Kidney capillary endothelial cell (primary cell): Measurements from ENCODE around the gene ZNF701.
"Not testable (repeated sequence)": the region's sequence is repeated elsewhere in the genome, so short reads cannot be mapped to it uniquely, and the experiment has no call there.

Source experiments
- DNase-seq: peaks from one replicate; pipeline ENCODE4 v3.0.0-alpha.2; 2018; ENCODE audit warnings: low spot score

Gene ZNF701

DNA sequence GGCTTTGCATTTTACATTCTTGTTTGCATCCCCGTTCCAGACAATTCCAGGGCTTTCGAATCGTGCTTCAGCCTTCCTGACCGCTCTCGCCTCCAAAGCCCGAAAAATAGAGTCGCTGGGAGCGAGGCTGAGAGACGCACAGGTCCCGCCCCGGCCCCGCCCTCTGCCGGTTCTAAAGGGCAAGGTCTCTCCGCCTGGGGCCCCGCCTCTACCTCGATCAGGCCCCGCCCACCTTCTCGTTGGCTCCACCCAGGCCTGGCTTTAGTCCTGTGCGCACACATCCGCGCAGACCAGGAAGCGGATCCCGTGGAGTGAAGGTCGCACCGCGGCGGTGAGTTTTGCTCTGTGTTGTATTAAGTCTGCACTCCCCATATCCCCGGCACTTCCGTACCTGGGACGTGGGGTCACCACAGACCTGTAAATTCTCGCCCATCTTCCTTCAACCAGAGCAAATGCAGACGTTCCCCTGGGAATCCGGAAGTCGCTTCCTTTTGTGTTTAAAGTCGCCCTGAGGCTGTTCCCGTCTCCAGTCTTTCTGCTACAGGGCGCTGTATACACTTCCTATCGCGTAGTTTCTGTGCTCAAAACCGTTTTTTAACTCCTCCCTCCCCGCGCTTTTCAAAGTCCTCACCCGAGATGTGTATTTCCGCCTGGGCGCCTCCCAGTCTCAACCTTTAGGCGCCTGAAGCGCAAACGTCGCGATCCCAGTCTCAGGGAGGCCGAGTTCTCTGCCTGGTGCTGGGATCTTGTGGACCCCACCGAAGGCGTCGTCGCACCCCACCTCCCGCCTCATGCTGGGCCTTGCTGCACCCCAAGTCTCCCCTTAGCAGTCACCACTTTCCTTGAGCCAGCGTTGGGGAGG is at the start of gene ZNF701:
ZNF701 (plus strand) TSS at position 288 of the 862 bp plus-strand sequence. CDS start 3,861 bp downstream, outside the sequence.
- peak; percentile 85 for DNase-seq

DNA sequence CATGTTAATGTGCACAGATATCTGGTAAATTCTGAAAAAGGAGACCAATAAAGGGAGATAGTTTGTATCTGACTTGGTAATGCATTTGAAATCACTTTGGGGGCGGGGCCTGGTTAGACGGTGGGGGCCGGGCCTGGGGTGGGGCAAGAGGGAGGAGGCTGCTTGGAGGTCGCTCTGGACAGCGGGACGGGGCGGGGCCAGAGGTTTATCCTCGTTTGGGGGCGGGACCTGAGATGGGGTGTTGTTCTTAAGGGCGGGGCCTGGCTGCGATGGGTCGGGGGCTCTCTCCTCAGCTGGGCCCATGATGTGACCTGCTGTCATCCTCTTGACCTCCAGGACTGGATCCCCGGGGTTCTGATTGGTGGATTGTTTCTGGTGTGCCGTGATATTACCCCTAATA is 47.5 kb upstream of the ZNF701 start:
- DNase-seq, result no peak

DNA sequence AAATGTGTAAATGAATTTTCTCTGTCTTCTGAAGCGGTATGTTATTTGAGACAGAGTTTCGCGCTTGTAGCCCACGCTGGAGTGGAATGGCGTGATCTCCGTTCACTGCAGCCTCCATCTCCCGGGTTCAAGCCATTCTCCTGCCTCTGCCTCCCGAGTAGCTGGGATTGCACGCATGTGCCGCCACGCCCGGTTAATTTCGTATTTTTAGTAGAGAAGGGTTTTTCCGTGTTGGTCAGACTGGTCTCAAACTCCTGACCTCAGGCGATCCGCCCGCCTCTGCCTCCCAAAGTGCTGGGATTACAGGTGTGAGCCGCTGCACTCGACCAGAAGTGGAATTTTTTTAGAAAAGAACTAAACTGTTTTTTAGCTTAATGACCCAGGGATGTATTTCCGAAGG is 46.0 kb upstream of the ZNF701 start:
- DNase-seq, result no peak

DNA sequence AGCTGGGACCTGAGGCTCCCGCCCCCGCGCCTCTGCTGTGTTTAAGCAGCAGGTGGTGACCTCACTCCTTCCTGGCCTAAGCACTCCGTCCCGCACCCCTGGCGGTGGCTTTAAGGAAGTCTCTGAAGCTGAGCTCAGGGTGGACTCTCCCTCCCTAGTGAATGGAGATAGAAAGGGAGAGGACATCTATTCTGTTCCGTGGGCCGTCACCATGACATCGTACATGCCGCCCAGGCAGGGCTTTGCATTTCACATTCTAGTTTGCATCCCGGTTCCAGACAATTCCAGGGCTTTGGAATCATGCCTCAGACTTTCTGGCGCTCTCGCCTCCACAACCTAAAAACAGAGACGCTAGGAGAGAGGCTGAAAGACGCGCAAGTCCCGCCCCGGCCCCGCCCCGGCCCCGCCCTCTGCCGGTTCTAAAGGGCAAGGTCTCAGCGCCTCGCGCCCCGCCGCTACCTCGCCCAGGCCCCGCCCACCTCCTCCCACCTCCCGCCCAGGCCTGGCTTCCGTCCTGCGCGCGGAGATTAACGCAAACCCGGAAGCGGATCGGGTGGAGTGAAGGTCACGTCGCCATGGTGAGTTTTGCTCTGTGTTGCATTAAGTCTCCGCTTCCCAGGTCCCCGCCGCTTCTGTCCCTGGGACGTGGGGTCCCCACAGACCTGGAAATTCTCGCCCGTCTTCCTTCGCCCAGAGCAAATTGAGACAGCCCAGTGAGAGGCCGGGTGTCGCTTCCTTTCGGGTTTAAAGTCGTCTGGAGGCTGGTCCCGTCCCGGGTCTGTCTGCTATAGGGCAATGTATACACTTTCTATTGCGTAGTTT is 42.7 kb upstream of the ZNF701 start, which contains the start of gene ZNF808:
ZNF808 (plus strand) TSS at position 535 of the 822 bp plus-strand sequence. CDS start 15,617 bp downstream, outside the sequence.
- DNase-seq, result peak; percentile 85

DNA sequence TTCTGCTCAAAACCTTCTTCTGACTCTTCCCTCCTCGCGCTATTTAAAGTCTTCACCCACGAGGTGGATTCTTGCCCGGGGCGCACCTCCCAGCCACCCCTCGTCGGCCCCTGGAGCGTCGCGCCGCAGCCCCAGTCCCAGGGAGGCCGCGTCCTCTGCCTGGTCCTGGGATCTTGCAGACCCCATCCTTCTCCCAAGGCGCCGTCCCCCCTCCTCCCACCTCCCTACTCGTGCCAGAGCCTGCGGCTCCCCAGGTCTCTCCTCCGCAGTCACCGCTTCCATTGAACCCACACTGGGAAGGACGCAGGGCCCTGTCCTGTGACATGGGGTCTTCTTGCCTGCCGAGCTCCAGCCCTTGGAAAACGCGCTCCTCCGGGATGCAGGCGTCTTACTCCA is 42.1 kb upstream of the ZNF701 start:
- DNase-seq, result no peak

DNA sequence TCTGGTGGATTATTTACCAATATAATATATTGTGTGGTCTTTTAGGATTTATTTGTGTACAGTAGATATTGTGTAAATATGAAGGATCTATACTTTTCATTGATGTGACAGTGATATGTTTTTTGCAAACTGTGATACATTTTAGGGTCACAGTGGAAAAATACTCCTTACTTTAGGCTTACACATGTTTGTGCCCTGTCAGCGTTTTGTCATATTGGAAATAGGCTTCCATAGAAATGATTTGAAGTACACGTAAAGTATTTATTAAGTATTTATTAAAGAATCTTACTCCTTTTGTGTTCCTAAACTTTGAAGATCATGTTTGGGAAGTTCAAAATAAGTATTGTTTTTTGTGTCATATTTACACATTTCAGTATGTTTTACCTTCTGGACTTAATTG is 37.6 kb upstream of the ZNF701 start:
- no peak for DNase-seq

DNA sequence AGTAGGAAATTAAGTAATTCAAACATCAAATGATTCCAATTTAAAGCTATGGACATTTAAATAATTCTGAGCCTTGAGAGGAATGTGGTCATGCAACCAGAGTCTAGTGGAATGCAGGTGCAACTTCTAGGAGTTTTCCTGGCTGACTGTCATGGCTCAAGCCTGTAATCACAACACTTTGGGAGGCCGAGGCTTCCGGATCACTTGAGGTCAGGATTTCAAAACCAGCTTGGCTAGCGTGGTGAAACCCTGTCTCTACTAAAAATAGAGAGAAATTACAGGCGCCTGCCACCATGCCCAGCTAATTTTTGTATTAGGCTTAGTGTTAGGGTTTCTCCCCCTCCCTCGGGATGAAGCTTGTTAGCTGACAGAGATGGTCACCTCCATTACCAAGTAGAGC is 36.2 kb upstream of the ZNF701 start:
- DNase-seq, result no peak

DNA sequence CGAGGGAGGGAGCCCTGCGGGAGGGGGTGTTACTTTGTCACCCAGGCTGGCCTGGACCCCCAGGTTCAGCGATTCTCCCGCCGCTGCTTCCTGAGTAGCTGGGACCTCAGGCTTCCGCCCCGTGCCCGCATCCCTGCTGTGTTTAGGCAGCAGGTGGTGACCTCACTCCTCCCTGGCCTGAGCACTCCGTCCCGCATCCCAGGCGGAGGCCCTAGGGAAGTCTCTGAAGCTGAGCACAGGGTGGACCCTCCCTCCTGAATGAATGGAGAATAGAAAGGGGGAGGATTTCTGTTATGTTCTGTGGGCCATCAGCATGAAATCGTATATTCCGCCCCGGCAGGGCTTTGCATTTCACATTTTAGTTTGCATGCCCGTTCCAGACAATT is 34.7 kb upstream of the ZNF701 start:
- DNase-seq, result not testable (repeated sequence)

DNA sequence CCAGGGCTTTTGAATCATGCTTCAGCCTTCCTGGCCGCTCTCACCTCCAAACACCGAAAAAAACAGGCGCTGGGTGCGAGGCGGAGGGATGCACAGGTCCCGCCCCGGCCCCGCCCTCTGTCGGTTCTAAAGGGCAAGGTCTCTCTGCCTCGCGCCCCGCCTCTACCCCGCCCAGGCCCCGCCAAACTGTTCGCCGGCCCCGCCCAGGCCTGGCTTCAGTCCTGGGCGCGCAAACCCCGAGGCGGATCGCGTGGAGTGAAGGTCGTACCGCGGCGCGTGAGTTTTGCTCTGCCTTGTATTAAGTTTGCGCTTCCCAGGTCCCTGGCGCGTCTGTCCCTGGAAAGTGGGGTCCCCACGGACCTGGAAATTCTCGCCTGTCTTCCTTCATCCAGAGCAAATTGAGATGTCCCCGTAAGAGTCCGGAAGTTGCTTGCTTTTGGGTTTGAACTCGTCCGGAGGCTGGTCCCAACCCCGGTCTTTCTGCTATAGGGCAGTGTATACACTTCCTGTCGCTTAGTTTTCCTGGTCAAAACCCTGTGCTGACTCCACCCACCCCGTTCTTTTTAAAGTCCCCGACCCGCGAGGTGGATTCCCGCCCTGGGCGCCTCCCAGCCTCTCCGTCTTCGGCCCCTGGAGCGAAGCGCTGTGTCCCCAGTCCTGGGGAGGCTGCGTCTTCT is 34.2 kb upstream of the ZNF701 start:
- peak; percentile 52 for DNase-seq

DNA sequence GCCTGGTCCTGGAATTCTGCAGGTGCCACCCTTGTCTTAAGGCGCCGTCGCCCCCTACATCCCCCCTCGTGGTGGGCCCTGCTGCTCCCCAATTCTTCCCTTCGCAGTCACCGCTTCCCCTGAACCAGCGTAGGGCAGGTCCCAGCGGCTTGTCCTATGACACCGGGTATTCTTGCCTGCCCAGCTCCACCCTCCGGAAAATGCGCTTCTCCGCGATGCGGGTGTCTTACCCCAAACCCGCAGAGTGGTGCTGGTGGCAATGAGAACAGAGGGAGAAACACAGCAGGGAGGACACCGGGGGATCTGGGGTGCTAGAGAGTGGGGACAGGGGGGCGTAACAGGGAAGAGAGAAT is 33.7 kb upstream of the ZNF701 start:
- no peak for DNase-seq

DNA sequence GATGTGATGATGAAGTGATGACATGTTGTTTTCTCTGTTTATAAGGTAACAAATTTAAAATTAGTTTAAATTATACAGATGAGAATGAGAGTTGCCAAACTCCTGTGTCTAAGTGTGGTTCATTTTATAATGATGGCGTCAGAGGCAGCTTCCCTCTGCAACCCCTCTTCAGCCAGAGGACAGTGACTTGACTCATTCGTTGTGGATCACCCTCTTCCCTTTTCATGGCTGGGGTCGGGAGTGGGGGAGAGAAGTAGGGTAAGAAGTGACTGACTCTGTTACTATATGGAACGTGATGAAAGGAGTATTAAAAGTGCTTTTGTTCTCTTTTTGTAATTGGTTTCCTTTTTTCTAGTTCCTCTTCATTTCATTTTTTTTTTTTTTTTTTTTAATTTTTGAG is 31.3 kb upstream of the ZNF701 start:
- DNase-seq, result not testable (repeated sequence)

DNA sequence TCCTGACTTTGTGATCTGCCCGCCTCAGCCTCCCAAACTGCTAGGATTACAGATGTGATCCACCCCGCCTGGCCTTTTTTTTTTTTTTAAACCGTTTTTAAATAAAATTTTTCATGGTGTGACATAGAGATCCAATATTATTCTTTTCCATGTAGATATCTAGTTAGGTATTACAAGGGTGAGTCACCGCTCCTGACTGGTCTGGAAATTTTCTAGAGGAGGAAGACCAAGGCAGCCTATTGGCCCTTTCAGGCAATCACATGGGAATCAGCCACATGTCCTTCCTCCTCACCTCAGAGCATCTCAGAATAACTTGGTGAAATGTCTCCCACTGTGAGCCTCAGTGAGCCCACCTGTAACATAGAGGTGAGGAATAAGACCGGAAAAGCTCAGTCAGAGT is 28.9 kb upstream of the ZNF701 start:
- DNase-seq, result not testable (repeated sequence)

DNA sequence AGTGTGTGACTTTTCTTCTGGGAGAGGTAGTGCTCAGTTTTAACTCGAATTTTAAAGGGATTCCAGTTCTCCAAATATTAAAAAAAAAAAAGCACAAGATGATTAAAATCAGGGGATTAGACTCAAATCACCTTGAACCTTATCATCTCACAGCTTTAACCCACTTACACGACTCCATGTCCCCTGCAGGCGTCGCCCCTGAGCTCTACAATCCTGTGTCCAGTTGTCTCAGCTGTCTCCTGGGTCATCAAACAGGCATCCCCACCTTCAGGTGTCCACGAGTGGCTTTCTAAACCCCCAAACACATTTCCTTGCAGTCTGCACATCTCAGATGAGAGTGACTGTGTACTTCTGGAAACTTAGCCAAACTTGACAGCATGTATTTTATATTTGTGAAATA is 28.5 kb upstream of the ZNF701 start:
- DNase-seq, result no peak

DNA sequence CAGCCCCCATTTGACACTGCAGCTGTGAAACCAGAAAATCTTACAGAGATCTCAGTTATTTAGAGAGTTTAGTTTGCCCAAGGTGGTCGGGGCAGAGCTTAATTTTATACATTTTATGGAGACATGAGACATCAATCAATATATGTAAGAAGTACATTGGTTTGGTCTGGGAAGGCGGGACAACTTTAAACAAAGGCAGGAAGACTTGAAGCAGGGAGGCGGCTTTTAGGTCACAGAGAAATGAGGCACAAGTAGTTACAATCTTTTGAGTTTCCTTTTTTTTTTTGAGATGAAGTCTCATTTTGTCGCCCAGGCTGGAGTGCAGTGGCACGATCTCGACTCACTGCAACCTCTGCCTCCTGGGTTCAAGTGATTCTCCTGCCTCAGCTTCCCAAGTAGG is 27.5 kb upstream of the ZNF701 start:
- DNase-seq, result not testable (repeated sequence)

DNA sequence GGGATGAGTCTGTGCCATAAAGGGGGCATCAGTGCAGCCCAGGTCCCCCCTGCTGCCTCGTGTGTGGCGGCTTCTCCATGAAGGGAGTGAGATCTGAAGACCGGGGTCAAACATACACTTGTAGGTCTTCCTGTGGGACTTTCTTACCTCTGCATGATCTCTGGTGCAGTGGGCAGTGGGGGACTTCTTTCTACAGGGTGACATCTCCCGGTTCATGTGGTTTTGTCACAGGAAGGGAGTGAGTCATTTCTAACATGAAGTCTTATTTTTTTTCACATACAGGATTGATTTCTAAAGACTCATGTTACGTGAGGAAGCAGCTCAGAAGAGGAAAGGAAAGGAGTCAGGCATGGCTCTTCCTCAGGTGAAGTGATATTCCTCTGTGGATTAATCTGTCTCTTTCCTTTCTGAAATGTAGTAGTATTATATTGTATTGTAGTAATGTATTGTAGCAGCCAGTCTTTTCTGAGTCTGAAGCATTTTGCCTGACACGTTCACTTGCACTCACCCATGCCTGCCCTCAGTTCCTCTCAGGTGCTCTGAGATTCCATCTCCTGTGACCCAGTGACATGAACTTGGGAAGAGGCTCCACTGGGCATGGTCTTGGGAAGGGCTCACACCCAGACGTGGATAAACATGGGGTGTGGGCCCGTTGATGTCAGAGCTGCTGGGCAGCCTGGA is 27.0 kb upstream of the ZNF701 start:
- peak; percentile 56 for DNase-seq

DNA sequence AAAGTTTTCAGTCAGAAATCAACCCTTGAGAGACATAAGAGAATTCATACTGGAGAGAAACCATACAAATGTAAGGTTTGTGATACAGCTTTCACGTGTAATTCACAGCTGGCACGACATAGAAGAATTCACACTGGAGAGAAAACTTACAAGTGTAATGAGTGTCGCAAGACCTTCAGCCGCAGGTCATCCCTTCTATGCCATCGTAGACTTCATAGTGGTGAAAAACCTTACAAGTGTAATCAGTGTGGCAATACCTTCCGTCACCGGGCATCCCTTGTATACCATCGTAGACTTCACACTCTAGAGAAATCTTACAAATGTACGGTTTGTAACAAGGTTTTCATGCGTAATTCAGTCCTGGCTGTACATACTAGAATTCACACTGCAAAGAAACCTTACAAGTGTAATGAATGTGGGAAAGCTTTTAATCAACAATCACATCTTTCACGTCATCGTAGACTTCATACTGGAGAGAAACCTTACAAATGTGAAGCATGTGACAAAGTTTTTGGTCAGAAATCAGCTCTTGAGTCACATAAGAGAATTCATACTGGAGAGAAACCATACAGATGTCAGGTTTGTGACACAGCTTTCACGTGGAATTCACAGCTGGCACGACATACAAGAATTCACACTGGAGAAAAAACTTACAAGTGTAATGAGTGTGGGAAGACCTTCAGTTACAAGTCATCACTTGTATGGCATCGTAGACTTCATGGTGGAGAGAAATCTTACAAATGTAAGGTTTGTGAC is 15.7 kb upstream of the ZNF701 start:
- DNase-seq, result no peak

DNA sequence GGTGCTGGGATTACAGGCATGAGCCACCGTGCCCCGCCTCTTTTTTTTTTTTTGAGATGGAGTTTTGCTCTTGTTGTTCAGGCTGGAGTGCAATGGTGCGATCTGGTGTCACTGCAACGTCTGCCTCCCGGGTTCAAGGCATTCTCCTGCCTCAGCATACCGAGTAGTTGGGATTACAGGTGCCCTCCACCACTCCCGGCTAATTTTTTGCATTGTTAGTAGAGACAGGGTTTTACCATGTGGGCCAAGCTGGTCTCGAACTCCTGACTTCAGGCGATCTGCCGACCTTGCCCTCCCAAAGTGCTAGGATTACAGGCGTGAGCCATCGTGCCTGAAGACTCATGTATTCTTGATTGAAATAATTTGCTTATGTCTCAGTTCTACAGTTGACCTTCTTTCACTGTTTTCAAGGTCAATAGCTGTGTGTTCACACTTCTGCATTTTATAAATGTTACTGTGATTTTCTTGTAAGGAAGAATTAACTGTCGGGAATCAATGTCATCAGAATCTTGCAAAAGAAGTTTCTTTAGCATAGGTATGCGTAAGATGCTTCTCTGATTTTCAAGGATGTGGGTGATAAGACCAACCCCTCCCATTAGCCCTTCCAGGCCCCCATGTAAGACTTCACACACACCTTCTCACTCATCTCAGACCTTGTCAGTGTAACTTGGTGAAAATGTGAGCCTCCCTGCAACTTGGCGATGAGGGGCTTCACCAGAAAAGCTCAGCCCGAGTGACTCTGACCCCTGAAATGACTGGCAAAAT is 12.7 kb upstream of the ZNF701 start:
- DNase-seq, result no peak

DNA sequence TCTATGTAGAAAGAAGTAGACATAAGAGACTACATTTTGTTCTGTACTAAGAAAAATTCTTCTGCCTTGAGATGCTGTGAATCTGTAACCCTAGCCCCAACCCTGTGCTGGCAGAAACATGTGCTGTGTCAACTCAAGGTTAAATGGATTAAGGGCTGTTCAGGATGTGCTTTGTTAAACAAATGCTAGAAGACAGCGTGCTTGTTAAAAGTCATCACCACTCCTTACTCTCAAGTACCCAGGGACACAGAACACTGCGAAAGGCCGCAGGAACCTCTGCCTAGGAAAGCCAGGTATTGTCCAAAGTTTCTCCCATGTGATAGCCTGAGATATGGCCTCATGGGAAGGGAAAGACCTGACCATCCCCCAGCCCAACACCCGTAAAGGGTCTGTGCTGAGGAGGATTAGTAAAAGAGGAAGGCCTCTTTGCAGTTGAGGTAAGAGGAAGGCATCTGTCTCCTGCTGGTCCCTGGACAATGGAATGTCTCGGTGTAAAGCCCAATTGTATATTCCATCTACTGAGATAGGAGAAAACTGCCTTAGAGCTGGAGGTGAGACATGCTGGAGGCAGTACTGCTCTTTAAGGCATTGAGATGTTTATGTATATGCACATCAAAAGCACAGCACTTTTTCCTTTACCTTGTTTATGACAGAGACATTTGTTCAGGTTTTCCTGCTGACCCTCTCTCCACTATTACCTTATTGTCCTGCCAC is 11.2 kb upstream of the ZNF701 start:
- not testable (repeated sequence) for DNase-seq

DNA sequence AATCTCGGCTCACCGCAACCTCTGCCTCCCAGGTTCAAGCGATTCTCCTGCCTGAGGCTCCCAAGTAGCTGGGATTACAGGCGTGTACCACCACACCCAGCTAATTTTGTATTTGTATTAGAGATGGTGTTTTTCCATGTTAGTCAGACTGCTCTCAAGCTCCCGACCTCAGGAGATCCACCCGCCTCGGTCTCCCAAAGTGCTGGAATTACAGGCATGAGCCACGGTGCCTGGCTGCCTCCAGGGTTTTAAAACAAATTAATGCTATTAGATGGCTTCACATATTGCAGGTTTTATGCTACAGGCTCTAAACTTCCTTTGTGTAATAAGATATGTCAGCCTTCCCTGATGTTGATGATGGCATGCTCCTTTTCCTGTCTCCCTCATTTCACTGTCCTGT is 8.5 kb upstream of the ZNF701 start:
- not testable (repeated sequence) for DNase-seq

DNA sequence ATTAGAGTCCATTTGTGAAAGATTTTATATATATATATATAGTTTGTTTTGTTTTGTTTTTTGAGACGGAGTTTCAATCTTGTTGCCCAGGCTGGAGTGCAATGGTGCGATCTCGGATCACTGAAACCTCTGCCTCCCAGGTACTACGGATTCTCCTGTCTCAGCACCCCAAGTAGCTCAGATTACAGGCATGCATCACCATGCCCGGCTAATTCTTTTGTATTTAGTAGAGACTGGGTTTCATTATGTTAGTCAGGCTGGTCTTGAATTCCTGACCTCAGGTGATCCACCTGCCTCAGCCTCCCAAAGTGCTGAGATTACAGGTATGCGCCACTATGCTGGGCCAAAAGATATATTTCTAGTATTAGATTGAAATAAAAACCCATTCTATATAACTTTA is 4.0 kb upstream of the ZNF701 start:
- no peak for DNase-seq
